IMR-90 (cell line): ENCODE data around the gene DDHD1. TPM values are rescaled to one million over a fixed set of nuclear protein-coding genes. Genes with fewer than 3 reads are reported as not detected.

Experiments used
- ATAC-seq: fragments of 200-7000 bp; cut with Tn5 transposase; 2 replicates; pipeline ENCODE4 v1.9.1; 2020; ENCODE audit warnings: low read depth, mild to moderate bottlenecking, moderate library complexity
- BruUV-seq: library from RNA; stranded (reverse); fragments of 400-500 nt; replicated peaks from 2 replicates; lab custom pipeline; 2021; lab: Mats Ljungman, UMichigan
- CTCF ChIA-PET: fragments of 300-600 bp; formaldehyde crosslinking; extraction: SDS; loops from one replicate; lab custom pipeline; 2021; ENCODE audit warnings: antibody characterized with exemption; lab: Yijun Ruan, JAX
- POLR2A ChIA-PET: fragments of 300-600 bp; sonication (Branson Sonifier 250); formaldehyde crosslinking; loops from one replicate; lab custom pipeline; 2022; ENCODE audit warnings: antibody characterized with exemption; ENCODE audit not compliant: unreplicated experiment; lab: Charles Lee
- DNase-seq: peaks from one replicate; pipeline ENCODE4 v3.0.0; 2013
- H2AFZ ChIP-seq: replicated peaks from 2 replicates; pipeline ENCODE3; 2013; ENCODE audit warnings: low read length, mild to moderate bottlenecking; ENCODE audit not compliant: poor library complexity
- H2AK5ac ChIP-seq: 2 replicates; pipeline ENCODE4 v1.6.1; 2013; ENCODE audit warnings: low read depth, low read length, inconsistent platforms
- H2AK9ac ChIP-seq: replicated peaks from 2 replicates; pipeline ENCODE3; 2013; ENCODE audit warnings: mild to moderate bottlenecking, low read depth, low read length, moderate library complexity; ENCODE audit not compliant: poor library complexity
- H2BK120ac ChIP-seq: 2 replicates; pipeline ENCODE4 v1.6.1; 2013; ENCODE audit warnings: low read depth, low read length, inconsistent platforms
- H2BK15ac ChIP-seq: 3 replicates; pipeline ENCODE4 v1.6.1; 2013; ENCODE audit warnings: low read depth, low read length, inconsistent platforms
- H2BK20ac ChIP-seq: 2 replicates; pipeline ENCODE4 v1.6.1; 2013; ENCODE audit warnings: low read depth, mild to moderate bottlenecking, inconsistent platforms, low read length, moderate library complexity
- H2BK5ac ChIP-seq: 2 replicates; pipeline ENCODE4 v1.6.1; 2013; ENCODE audit warnings: mild to moderate bottlenecking, low read depth, low read length, inconsistent platforms; ENCODE audit not compliant: poor library complexity, severe bottlenecking
- H3K14ac ChIP-seq: replicated peaks from 2 replicates; pipeline ENCODE4 v1.6.1; 2013; ENCODE audit warnings: low read depth, low read length, inconsistent platforms
- H3K18ac ChIP-seq: 2 replicates; pipeline ENCODE4 v1.6.1; 2013; ENCODE audit warnings: low read depth, low read length, control low read depth
- H3K23ac ChIP-seq: 2 replicates; pipeline ENCODE4 v1.6.1; 2013; ENCODE audit warnings: low read depth, low read length, inconsistent platforms
- H3K27ac ChIP-seq: 2 replicates; pipeline ENCODE4 v1.5.1; 2013; ENCODE audit warnings: mild to moderate bottlenecking, control low read depth, low read length; ENCODE audit not compliant: insufficient read depth
- H3K27me3 ChIP-seq: 2 replicates; pipeline ENCODE4 v1.6.1; 2013; ENCODE audit warnings: low read length; ENCODE audit not compliant: control insufficient read depth, insufficient read depth
- H3K36me3 ChIP-seq: 2 replicates; pipeline ENCODE4 v1.6.1; 2013; ENCODE audit warnings: low read length, mixed read lengths; ENCODE audit not compliant: control insufficient read depth, insufficient read depth
- H3K4ac ChIP-seq: 2 replicates; pipeline ENCODE4 v1.6.1; 2013; ENCODE audit warnings: low read depth, low read length, inconsistent platforms
- H3K4me1 ChIP-seq: 2 replicates; pipeline ENCODE4 v1.6.1; 2013; ENCODE audit warnings: low read length, mixed read lengths; ENCODE audit not compliant: control insufficient read depth, insufficient read depth
- H3K4me2 ChIP-seq: 2 replicates; pipeline ENCODE4 v1.6.1; 2013; ENCODE audit warnings: low read depth, mild to moderate bottlenecking, control low read depth, low read length, moderate library complexity
- H3K4me3 ChIP-seq: 2 replicates; pipeline ENCODE4 v1.5.1; 2013; ENCODE audit warnings: low read depth, mild to moderate bottlenecking, control low read depth, low read length, moderate library complexity; ENCODE audit not compliant: insufficient read depth
- H3K56ac ChIP-seq: 2 replicates; pipeline ENCODE4 v1.6.1; 2013; ENCODE audit warnings: low read length, inconsistent platforms; ENCODE audit not compliant: insufficient read depth; ENCODE audit errors: extremely low read depth
- H3K79me1 ChIP-seq, 2 experiments: 2 replicates each; pipeline ENCODE4 v1.6.1; 2013; ENCODE audit warnings: low read length in 2 of 2, inconsistent platforms in 1 of 2, low read depth in 1 of 2
- H3K9ac ChIP-seq: 2 replicates; pipeline ENCODE4 v1.6.1; 2013; ENCODE audit warnings: low read depth, low read length, control low read depth
- H3K9me1 ChIP-seq: 2 replicates; pipeline ENCODE4 v1.6.1; 2013; ENCODE audit warnings: low read length, inconsistent platforms; ENCODE audit not compliant: insufficient read depth
- H3K9me3 ChIP-seq: 2 replicates; pipeline ENCODE4 v1.6.1; 2013; ENCODE audit warnings: low read length; ENCODE audit not compliant: control insufficient read depth, insufficient read depth
- H4K20me1 ChIP-seq: 2 replicates; pipeline ENCODE4 v1.6.1; 2013; ENCODE audit warnings: low read length, inconsistent platforms; ENCODE audit not compliant: insufficient read depth
- H4K5ac ChIP-seq: 2 replicates; pipeline ENCODE4 v1.6.1; 2013; ENCODE audit warnings: mild to moderate bottlenecking, low read depth, low read length, control low read depth
- H4K8ac ChIP-seq, 2 experiments: 2 replicates each; pipeline ENCODE4 v1.6.1; 2013; ENCODE audit warnings: low read depth in 2 of 2, low read length in 2 of 2, control low read depth in 1 of 2, inconsistent platforms in 1 of 2
- H4K91ac ChIP-seq: 2 replicates; pipeline ENCODE4 v1.6.1; 2013; ENCODE audit warnings: low read depth, low read length, inconsistent platforms; ENCODE audit not compliant: insufficient read depth
- FOS ChIP-seq: fragments of 150-350 bp; IDR thresholded peaks from 2 replicates; pipeline ENCODE4 v1.6.1; 2016; ENCODE audit warnings: low read depth, low read length
- NFE2L2 ChIP-seq: fragments of 150-350 bp; IDR thresholded peaks from 2 replicates; pipeline ENCODE4 v1.6.1; 2016; ENCODE audit warnings: low read depth, mild to moderate bottlenecking, low read length
- POLR2A ChIP-seq: IDR thresholded peaks from 2 replicates; pipeline ENCODE4 v1.6.1; 2012; ENCODE audit warnings: mild to moderate bottlenecking, low read depth, low read length
- RFX5 ChIP-seq: IDR thresholded peaks from 2 replicates; pipeline ENCODE4 v1.8.0; 2012; ENCODE audit warnings: low read depth, mild to moderate bottlenecking, low read length, moderate library complexity
- WGBS, 2 experiments: methylation state at CpG; one replicate each; pipeline versions ENCODE4 v1.1.5 to v1.1.7; 2013; ENCODE audit warnings: missing lambda C conversion rate in 2 of 2; ENCODE audit not compliant: insufficient read length in 1 of 2; ENCODE audit errors: extremely low coverage in 2 of 2; 5-methylcytosine and 5-hydroxymethylcytosine counted together
- dilution Hi-C: fragments of 300-500 bp; cut with HindIII; formaldehyde crosslinking; loops from one replicate; pipeline ENCODE4 v1.14.3; 2018; ENCODE audit warnings: low sequenced_read_pairs; ENCODE audit not compliant: unreplicated experiment
- in situ Hi-C: fragments of 300-500 bp; cut with MboI; formaldehyde crosslinking; loops from 3 replicates; pipeline ENCODE4 v1.14.3; 2019; ENCODE audit warnings: low sequenced_read_pairs, inconsistent platforms, mixed read lengths
- intact Hi-C: fragments of 100-400 bp; cut with micrococcal nuclease; formaldehyde crosslinking; loops from 2 replicates; pipeline ENCODE4 v1.10.0; 2022
- polyA plus RNA-seq, 3 experiments: library from polyadenylated mRNA; depleted of rRNA; stranded (reverse); fragments of >200 nt; gene quantifications; 2 replicates each; pipeline ENCODE4 v1.2.3, GENCODE V29; 2012; ENCODE audit warnings: low replicate concordance in 1 of 3
- total RNA-seq: library from RNA; depleted of rRNA; stranded (reverse); fragments of >200 nt; gene quantifications from 2 replicates; pipeline ENCODE4 v1.2.3, GENCODE V29; 2012
- TF ChIP-seq, protein P1 (sequence below): fragments of 150-350 bp; IDR thresholded peaks from 2 replicates; pipeline ENCODE4 v1.6.1; 2016; ENCODE audit warnings: low read depth, mild to moderate bottlenecking, low read length, moderate library complexity, borderline replicate concordance
- TF ChIP-seq, protein P2 (sequence below): conservative IDR thresholded peaks from 2 replicates; pipeline ENCODE4 v1.5.1; 2012; ENCODE audit warnings: mild to moderate bottlenecking, low read depth, low read length, improper control_type of control experiment

DDHD1 gene
- total and polyA plus RNA-seq, 2 of the 4 experiments (the other 2 are of a cell fraction): 4.5 to 9.0 TPM

DNA sequence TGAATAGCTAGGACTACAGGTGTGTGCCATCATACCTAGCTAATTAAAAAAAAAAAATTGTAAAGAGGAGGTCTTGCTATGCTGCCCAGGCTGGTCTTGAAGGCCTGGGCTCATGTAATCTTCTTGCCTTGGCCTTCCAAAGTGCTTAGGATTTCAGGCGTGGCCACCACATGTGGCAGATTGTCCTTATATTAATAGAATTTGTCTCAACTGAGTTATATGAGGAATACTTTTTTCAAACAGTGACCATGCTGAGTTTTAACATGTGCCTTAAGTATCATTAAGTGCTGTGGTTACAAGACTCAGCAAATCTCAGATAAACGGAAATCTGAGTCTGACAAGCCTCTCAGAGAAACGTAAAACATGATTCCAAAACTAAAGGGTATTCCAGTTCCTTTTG lies 119.1 kb downstream of the DDHD1 start:
- dilution Hi-C loops: no loop called here
- CTCF ChIA-PET: no interaction called here
- POLR2A ChIA-PET: no interaction called here
- H3K14ac ChIP-seq: no peak overlapping the region
- no peak overlapping the region for H3K56ac ChIP-seq
- no peak overlapping the region for H3K9ac ChIP-seq
- 0 out of 2 replicates have a peak, but pooled peaks cover under 1% of the 10 kb centered on the region for H3K36me3 ChIP-seq
- H4K8ac ChIP-seq: no peak overlapping the region
- H2BK15ac ChIP-seq: no peak overlapping the region; the same call in 2 of the 3 replicates
- H3K79me1 ChIP-seq: no peaks in the 10 kb centered on the region; a peak in 3 of 4 replicates
- WGBS, 2 experiments: no CpG with 5 or more reads among the region's 3 CpGs
- H4K91ac ChIP-seq: no peak overlapping the region
- peaks cover 7% of the 10 kb centered on the region; the same call in 1 of the 2 replicates for H3K9me1 ChIP-seq
- no peak overlapping the region for H4K5ac ChIP-seq
- H3K4me2 ChIP-seq: no peak overlapping the region
- no peak overlapping the region for H3K27ac ChIP-seq
- no peak for TF ChIP-seq POLR2A
- TF ChIP-seq, protein P1, sequence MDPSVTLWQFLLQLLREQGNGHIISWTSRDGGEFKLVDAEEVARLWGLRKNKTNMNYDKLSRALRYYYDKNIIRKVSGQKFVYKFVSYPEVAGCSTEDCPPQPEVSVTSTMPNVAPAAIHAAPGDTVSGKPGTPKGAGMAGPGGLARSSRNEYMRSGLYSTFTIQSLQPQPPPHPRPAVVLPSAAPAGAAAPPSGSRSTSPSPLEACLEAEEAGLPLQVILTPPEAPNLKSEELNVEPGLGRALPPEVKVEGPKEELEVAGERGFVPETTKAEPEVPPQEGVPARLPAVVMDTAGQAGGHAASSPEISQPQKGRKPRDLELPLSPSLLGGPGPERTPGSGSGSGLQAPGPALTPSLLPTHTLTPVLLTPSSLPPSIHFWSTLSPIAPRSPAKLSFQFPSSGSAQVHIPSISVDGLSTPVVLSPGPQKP: no peak
- no peak for TF ChIP-seq NFE2L2
- TF ChIP-seq FOS: no peak
- TF ChIP-seq, protein P2, sequence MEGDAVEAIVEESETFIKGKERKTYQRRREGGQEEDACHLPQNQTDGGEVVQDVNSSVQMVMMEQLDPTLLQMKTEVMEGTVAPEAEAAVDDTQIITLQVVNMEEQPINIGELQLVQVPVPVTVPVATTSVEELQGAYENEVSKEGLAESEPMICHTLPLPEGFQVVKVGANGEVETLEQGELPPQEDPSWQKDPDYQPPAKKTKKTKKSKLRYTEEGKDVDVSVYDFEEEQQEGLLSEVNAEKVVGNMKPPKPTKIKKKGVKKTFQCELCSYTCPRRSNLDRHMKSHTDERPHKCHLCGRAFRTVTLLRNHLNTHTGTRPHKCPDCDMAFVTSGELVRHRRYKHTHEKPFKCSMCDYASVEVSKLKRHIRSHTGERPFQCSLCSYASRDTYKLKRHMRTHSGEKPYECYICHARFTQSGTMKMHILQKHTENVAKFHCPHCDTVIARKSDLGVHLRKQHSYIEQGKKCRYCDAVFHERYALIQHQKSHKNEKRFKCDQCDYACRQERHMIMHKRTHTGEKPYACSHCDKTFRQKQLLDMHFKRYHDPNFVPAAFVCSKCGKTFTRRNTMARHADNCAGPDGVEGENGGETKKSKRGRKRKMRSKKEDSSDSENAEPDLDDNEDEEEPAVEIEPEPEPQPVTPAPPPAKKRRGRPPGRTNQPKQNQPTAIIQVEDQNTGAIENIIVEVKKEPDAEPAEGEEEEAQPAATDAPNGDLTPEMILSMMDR: no peak
- no peak for TF ChIP-seq RFX5
- H3K4me3 ChIP-seq: no peak overlapping the region
- H3K23ac ChIP-seq: no peak overlapping the region
- no peak overlapping the region for H2AK9ac ChIP-seq
- peaks cover 14% of the 10 kb centered on the region for H3K4me1 ChIP-seq
- no peak overlapping the region for H2AFZ ChIP-seq
- no peaks in the 10 kb centered on the region for H3K27me3 ChIP-seq
- no peak overlapping the region for H2BK20ac ChIP-seq
- intact Hi-C loops: no loop called here
- H2BK5ac ChIP-seq: no peak overlapping the region
- no peak for ATAC-seq
- no peaks in the 10 kb centered on the region for H3K9me3 ChIP-seq
- H2BK120ac ChIP-seq: no peak overlapping the region
- H3K4ac ChIP-seq: peak overlapping the region; percentile 6
- in situ Hi-C loops: no loop called here
- BruUV-seq: no TSS peak
- peak overlapping the region; percentile 56 for H2AK5ac ChIP-seq
- no peak overlapping the region for H3K18ac ChIP-seq
- H4K20me1 ChIP-seq: no peaks in the 10 kb centered on the region
- DNase-seq: no peak
